Measurements from ENCODE around the gene ZNF668. TPM values are rescaled to one million over a fixed set of nuclear protein-coding genes. Genes with fewer than 3 reads are reported as not detected.

ZNF668 gene
- total and polyA plus RNA-seq, 7 experiments from 2014 or later: 6.1 to 15.2 (median 12.6) TPM

GRCh38 chr16:31079342-31079944 lies 5.4 kb upstream of the ZNF668 start:
- CTCF ChIA-PET: no interaction called here
- H3K4me1 Mint-ChIP-seq: peaks cover 20 to 51% (median 34%) of the 10 kb centered on the region in 7 donors
- intact Hi-C loops (cut with micrococcal nuclease): no loop called here
- no peak overlapping the region for H3K27ac Mint-ChIP-seq
- H3K9me3 Mint-ChIP-seq: peaks cover 0 to 1% (median 0%) of the 10 kb centered on the region in 11 donors
- H3K27me3 Mint-ChIP-seq: no peaks in the 10 kb centered on the region
- peaks cover 0 to 35% (median 11%) of the 10 kb centered on the region in 5 donors for H3K36me3 Mint-ChIP-seq
- no peak overlapping the region for H3K27ac ChIP-seq (ENCODE audit: low read depth, low read length)
- no peak for DNase-seq
- POLR2A ChIA-PET: interaction anchor here (0.6 to 2.0 kb wide), 3 partner anchors 13 to 100 kb away, joined by 3 to 6 read pairs (median 3); partner anchors contain the start of gene FUS
- no peak overlapping the region for H3K4me3 Mint-ChIP-seq
- H3K36me3 ChIP-seq (ENCODE audit: control insufficient read depth in 2 of 3, insufficient read depth in 3 of 3, low read length in 3 of 3): peaks cover 0 to 84% (median 17%) of the 10 kb centered on the region in 3 experiments
- no peak for ATAC-seq
- no peaks in the 10 kb centered on the region for H3K9me3 ChIP-seq (ENCODE audit: control insufficient read depth in 2 of 3, low read length in 3 of 3)
- peaks cover 0 to 5% of the 10 kb centered on the region in 2 donors for H3K4me1 ChIP-seq (ENCODE audit: control insufficient read depth in 2 of 2, insufficient read depth in 2 of 2, low read length in 2 of 2)
- H3K4me3 ChIP-seq (ENCODE audit: low read length): no peak overlapping the region
- H3K27me3 ChIP-seq (ENCODE audit: control insufficient read depth in 2 of 2, insufficient read depth in 2 of 2, low read length in 2 of 2): no peaks in the 10 kb centered on the region

GRCh38 chr16:31078597-31079341 lies 4.7 kb upstream of the ZNF668 start:
- no peaks in the 10 kb centered on the region for H3K27me3 ChIP-seq (ENCODE audit: control insufficient read depth in 2 of 2, insufficient read depth in 2 of 2, low read length in 2 of 2)
- intact Hi-C loops (cut with micrococcal nuclease): no loop called here
- CTCF ChIA-PET: no interaction called here
- POLR2A ChIA-PET: interaction anchor here (0.6 to 2.0 kb wide), 3 partner anchors 13 to 101 kb away, joined by 3 to 6 read pairs (median 3); partner anchors contain the start of gene FUS
- Mint-ChIP-seq H3K4me3 (peak overlapping the region in 1 of 10 donors; percentile 56), H3K27me3 (no peaks in the 10 kb centered on the region), H3K4me1 (peaks cover 20 to 52% (median 34%) of the 10 kb centered on the region in 7 donors), H3K9me3 (peaks cover 0 to 1% (median 0%) of the 10 kb centered on the region in 11 donors), H3K27ac (peak overlapping the region in 1 of 9 donors; percentile 25), H3K36me3 (peaks cover 0 to 35% (median 11%) of the 10 kb centered on the region in 5 donors)
- no peak overlapping the region for H3K4me3 ChIP-seq (ENCODE audit: low read length)
- H3K27ac ChIP-seq (ENCODE audit: low read depth, low read length): no peak overlapping the region
- ATAC-seq: no peak
- no peak for DNase-seq
- no peaks in the 10 kb centered on the region for H3K9me3 ChIP-seq (ENCODE audit: control insufficient read depth in 2 of 3, low read length in 3 of 3)
- H3K36me3 ChIP-seq (ENCODE audit: control insufficient read depth in 2 of 3, insufficient read depth in 3 of 3, low read length in 3 of 3): peaks cover 0 to 81% (median 17%) of the 10 kb centered on the region in 3 experiments
- peaks cover 0 to 5% of the 10 kb centered on the region in 2 donors for H3K4me1 ChIP-seq (ENCODE audit: control insufficient read depth in 2 of 2, insufficient read depth in 2 of 2, low read length in 2 of 2)

DNA sequence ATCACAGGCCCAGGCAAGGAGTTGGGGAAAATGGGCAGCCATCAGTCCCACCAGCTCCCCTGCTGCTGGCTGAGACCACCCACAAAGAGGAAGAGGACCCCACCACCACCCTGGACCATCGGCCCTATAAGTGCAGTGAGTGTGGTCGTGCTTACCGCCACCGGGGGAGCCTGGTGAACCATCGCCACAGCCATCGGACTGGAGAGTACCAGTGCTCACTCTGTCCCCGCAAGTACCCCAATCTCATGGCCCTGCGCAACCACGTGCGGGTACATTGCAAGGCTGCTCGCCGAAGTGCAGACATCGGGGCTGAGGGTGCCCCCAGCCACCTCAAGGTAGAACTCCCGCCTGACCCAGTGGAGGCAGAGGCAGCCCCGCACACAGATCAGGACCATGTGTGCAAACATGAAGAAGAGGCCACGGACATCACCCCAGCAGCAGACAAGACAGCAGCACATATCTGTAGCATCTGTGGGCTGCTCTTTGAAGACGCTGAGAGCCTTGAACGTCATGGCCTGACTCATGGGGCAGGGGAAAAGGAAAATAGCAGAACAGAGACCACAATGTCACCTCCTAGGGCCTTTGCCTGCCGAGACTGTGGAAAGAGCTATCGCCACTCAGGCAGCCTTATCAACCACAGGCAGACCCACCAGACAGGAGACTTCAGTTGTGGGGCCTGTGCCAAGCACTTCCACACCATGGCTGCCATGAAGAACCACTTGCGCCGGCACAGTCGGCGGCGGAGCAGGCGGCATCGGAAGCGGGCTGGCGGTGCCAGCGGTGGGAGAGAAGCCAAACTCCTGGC lies 3.8 kb upstream of the ZNF668 start:
- Mint-ChIP-seq H3K9me3 (peaks cover 0 to 1% (median 0%) of the 10 kb centered on the region in 11 donors), H3K27ac (peak overlapping the region in 2 of 9 donors; percentile 2 to 29), H3K4me1 (peaks cover 20 to 53% (median 34%) of the 10 kb centered on the region in 7 donors), H3K4me3 (no peak overlapping the region), H3K27me3 (no peaks in the 10 kb centered on the region), H3K36me3 (peaks cover 0 to 32% (median 11%) of the 10 kb centered on the region in 5 donors)
- POLR2A ChIA-PET: no interaction called here
- peaks cover 0 to 75% (median 17%) of the 10 kb centered on the region in 3 experiments for H3K36me3 ChIP-seq (ENCODE audit: control insufficient read depth in 2 of 3, insufficient read depth in 3 of 3, low read length in 3 of 3)
- H3K4me1 ChIP-seq (ENCODE audit: control insufficient read depth in 2 of 2, insufficient read depth in 2 of 2, low read length in 2 of 2): peaks cover 0 to 5% of the 10 kb centered on the region in 2 donors
- ATAC-seq (no peak), DNase-seq (no peak)
- CTCF ChIA-PET: no interaction called here
- intact Hi-C loops (cut with micrococcal nuclease): no loop called here
- no peak overlapping the region for H3K4me3 ChIP-seq (ENCODE audit: low read length)
- H3K27ac ChIP-seq (ENCODE audit: low read depth, low read length): no peak overlapping the region
- no peaks in the 10 kb centered on the region for H3K27me3 ChIP-seq (ENCODE audit: control insufficient read depth in 2 of 2, insufficient read depth in 2 of 2, low read length in 2 of 2)
- H3K9me3 ChIP-seq (ENCODE audit: control insufficient read depth in 2 of 3, low read length in 3 of 3): no peaks in the 10 kb centered on the region

- intact Hi-C loops (cut with micrococcal nuclease): no loop called here
- ChIA-PET CTCF (no interaction called here), POLR2A (no interaction called here)
- no peak overlapping the region for H3K4me3 Mint-ChIP-seq
- Histone ChIP-seq H3K27ac (ENCODE audit: low read depth, low read length) (no peak overlapping the region), H3K36me3 (ENCODE audit: control insufficient read depth in 2 of 3, insufficient read depth in 3 of 3, low read length in 3 of 3) (peaks cover 0 to 67% (median 17%) of the 10 kb centered on the region in 3 experiments), H3K9me3 (ENCODE audit: control insufficient read depth in 2 of 3, low read length in 3 of 3) (no peaks in the 10 kb centered on the region), H3K4me1 (ENCODE audit: control insufficient read depth in 2 of 2, insufficient read depth in 2 of 2, low read length in 2 of 2) (peaks cover 7 to 13% of the 10 kb centered on the region in 2 donors), H3K4me3 (ENCODE audit: low read length) (no peak overlapping the region), H3K27me3 (ENCODE audit: control insufficient read depth in 2 of 2, insufficient read depth in 2 of 2, low read length in 2 of 2) (no peaks in the 10 kb centered on the region)
- peaks cover 26 to 54% (median 36%) of the 10 kb centered on the region in 7 donors for H3K4me1 Mint-ChIP-seq
- H3K9me3 Mint-ChIP-seq: peaks cover 0 to 1% (median 0%) of the 10 kb centered on the region in 11 donors
- ATAC-seq (no peak), DNase-seq (no peak)
- H3K27me3 Mint-ChIP-seq: no peaks in the 10 kb centered on the region
- peak overlapping the region in 1 of 9 donors; percentile 19 for H3K27ac Mint-ChIP-seq
- H3K36me3 Mint-ChIP-seq: peaks cover 0 to 26% (median 11%) of the 10 kb centered on the region in 5 donors
Observed at GRCh38 chr16:31077024-31077423, 3.0 kb upstream of the ZNF668 start.

GRCh38 chr16:31076319-31076718 lies 2.3 kb upstream of the ZNF668 start:
- intact Hi-C loops (cut with micrococcal nuclease): no loop called here
- H3K27me3 ChIP-seq (ENCODE audit: control insufficient read depth in 2 of 2, insufficient read depth in 2 of 2, low read length in 2 of 2): no peaks in the 10 kb centered on the region
- no peaks in the 10 kb centered on the region for H3K9me3 ChIP-seq (ENCODE audit: control insufficient read depth in 2 of 3, low read length in 3 of 3)
- peaks cover 0 to 60% (median 17%) of the 10 kb centered on the region in 3 experiments for H3K36me3 ChIP-seq (ENCODE audit: control insufficient read depth in 2 of 3, insufficient read depth in 3 of 3, low read length in 3 of 3)
- H3K9me3 Mint-ChIP-seq: peaks cover 0 to 1% (median 0%) of the 10 kb centered on the region in 11 donors
- H3K27me3 Mint-ChIP-seq: no peaks in the 10 kb centered on the region
- H3K4me3 Mint-ChIP-seq: peak overlapping the region in 6 of 10 donors; percentile 7 to 95 (median 43)
- ChIA-PET CTCF (no interaction called here), POLR2A (interaction anchor here (1.1 to 3.9 kb wide), 2 partner anchors 15 to 41 kb away, joined by 3 to 35 read pairs; partner anchors contain the start of gene KAT8)
- peaks cover 32 to 59% (median 36%) of the 10 kb centered on the region in 7 donors for H3K4me1 Mint-ChIP-seq
- peaks cover 0 to 24% (median 11%) of the 10 kb centered on the region in 5 donors for H3K36me3 Mint-ChIP-seq
- no peak overlapping the region for H3K4me3 ChIP-seq (ENCODE audit: low read length)
- H3K27ac Mint-ChIP-seq: peak overlapping the region in 3 of 9 donors; percentile 62 to 97 (median 83)
- no peak for DNase-seq
- no peak for ATAC-seq
- H3K4me1 ChIP-seq (ENCODE audit: control insufficient read depth in 2 of 2, insufficient read depth in 2 of 2, low read length in 2 of 2): peaks cover 9 to 18% of the 10 kb centered on the region in 2 donors
- no peak overlapping the region for H3K27ac ChIP-seq (ENCODE audit: low read depth, low read length)

- peaks cover 0 to 24% (median 7%) of the 10 kb centered on the region in 5 donors for H3K36me3 Mint-ChIP-seq
- no peak for DNase-seq
- H3K9me3 Mint-ChIP-seq: peaks cover 0 to 1% (median 0%) of the 10 kb centered on the region in 11 donors
- H3K4me3 Mint-ChIP-seq: peak overlapping the region; percentile 85 to 99 (median 91)
- H3K27ac Mint-ChIP-seq: peak overlapping the region; percentile 92 to 98 (median 97)
- no peak for ATAC-seq
- H3K27me3 Mint-ChIP-seq: no peaks in the 10 kb centered on the region
- H3K4me1 Mint-ChIP-seq: peaks cover 29 to 49% (median 36%) of the 10 kb centered on the region in 7 donors
- Histone ChIP-seq H3K4me3 (ENCODE audit: low read length) (peak overlapping the region; percentile 89), H3K9me3 (ENCODE audit: control insufficient read depth in 2 of 3, low read length in 3 of 3) (no peaks in the 10 kb centered on the region), H3K36me3 (ENCODE audit: control insufficient read depth in 2 of 3, insufficient read depth in 3 of 3, low read length in 3 of 3) (peaks cover 0 to 45% (median 17%) of the 10 kb centered on the region in 3 experiments), H3K27ac (ENCODE audit: low read depth, low read length) (peak overlapping the region; percentile 91), H3K27me3 (ENCODE audit: control insufficient read depth in 2 of 2, insufficient read depth in 2 of 2, low read length in 2 of 2) (no peaks in the 10 kb centered on the region), H3K4me1 (ENCODE audit: control insufficient read depth in 2 of 2, insufficient read depth in 2 of 2, low read length in 2 of 2) (peaks cover 9 to 18% of the 10 kb centered on the region in 2 donors)
- ChIA-PET POLR2A (interaction anchor here (0.9 to 3.9 kb wide), 15 partner anchors 9 to 798 kb away, joined by 3 to 49 read pairs (median 9); partner anchors contain the start of genes ARMC5, FBRS, FUS and KAT8), CTCF (interaction anchor here (1.9 kb wide), 1 partner anchor 68 kb away, joined by 10 read pairs; no protein-coding TSS in a partner anchor)
- intact Hi-C loops (cut with micrococcal nuclease): loop anchor here (1.0 to 5.0 kb wide), 22 partner anchors 20 to 799 kb away; partner anchors contain the start of genes ARMC5 (in 2 of the 2), BCKDK (in 2 of the 2), FUS (in 2 of the 2) and KAT8 (in 2 of the 2)
Observed at GRCh38 chr16:31074814-31075183, 759 bp upstream of the ZNF668 start.
